Suppressor macrophage (primary cell): ENCODE data around the gene CA7.

Experiments
- DNase-seq, 4 experiments: peaks; one replicate each; pipeline ENCODE4 v3.0.0-alpha.2; 2020 to 2022

Gene CA7

DNA sequence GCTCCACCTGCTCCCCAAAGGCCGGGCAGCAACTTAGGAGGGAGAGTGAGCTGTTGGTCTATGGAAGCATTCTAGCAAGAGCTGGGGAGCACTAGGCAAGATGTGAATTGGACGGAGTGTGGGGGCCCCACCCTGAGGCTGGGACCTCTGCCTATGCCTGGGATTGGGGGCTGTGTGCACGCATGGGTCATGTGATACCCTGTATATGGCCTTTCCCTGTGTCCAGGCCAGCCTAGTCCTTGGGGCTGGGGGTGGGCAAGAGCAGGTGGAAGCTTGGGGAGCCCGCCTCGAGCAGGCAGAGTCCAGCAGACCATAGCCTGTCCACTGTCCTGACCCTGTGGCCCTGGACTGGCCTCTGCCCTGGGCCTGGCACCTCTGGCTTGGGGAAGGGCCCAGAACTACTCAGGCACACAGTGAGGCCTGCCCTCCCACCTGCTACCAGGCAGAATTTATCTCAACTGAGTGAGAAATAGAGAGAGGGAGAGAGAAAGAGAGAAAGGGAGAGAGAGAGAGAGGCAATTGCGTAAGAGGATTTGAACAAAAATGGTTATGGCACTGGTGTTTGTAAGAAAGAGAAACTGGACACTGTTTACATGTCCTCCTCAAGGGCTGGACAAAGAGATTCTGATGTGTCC lies 55.2 kb downstream of the CA7 start:
- peak in 2 of 4 experiments; percentile 9 to 20 for DNase-seq

DNA sequence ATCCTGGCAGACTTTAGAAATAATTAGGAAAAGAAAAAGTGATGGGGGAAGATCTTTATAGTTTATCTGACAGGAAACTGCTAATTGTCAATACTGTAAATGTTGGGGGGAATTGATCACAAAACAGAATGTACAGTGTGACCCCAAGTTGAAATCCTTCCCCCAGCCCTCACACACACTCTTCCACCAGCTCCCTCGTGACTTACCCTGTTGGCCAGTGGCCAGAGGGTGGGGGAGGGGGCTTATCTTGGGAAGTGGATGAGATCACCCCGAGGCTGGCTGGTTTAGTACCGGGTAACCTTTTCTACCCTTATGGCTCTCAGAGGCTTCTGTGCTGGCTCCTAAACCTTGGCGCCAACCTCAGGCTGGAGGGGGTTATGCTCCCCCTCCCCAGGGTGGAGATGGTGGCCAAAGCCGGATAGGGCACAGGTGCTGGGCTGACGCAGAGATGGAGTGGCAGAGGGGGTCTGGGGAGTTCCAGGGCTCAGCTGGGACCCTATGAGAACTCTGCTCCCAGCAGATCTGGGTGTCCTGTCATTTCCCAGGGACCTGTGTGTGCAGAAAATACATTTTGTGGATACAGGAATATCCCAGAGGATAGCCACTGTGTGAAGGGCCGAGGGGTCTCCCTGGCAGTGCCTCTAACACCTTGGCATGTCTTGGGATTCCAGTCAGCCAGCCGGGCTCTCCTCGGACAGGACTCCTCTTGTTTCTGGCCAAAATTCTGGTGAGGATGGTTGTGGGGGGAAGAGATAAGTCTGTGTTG lies 55.9 kb downstream of the CA7 start:
- DNase-seq = peak; percentile 60 to 72 (median 68)

- DNase-seq = no peak
Measured at GRCh38 chr16:66900721-66901441, 56.7 kb downstream of the CA7 start.

DNA sequence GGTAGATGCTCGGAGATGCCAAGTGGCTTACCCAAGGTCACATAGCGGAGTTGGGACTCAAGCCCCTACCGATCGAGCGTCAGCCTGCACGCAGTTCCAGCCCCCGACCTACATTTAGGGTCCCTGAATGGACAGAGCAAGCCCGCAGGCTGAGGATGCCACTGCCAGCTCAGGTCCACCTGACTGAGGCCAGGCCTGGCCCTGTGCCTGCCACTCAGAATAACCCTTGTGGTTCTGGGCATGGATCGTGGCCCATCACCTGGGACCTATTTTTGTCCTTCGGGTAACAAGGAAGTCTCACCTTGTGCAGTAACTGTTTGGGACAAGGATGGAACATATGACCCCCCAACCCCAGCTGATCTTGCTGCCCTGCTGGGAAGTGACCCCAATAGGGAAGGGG lies 57.4 kb downstream of the CA7 start:
- DNase-seq = no peak

- DNase-seq = peak in 3 of 4 experiments; percentile 16 to 25 (median 17)
Measured at GRCh38 chr16:66902648-66903543, 58.7 kb downstream of the CA7 start.
